M059J (cell line): ENCODE measurements around the gene APOL2. TPM values are rescaled to one million over a fixed set of nuclear protein-coding genes. Genes with fewer than 3 reads are reported as not detected.
"Not testable (repeated sequence)": the region's sequence is repeated elsewhere in the genome, so short reads cannot be mapped to it uniquely, and the experiment has no call there.

ENCODE experiments used
- DNase-seq: peaks from one replicate; pipeline ENCODE4 v3.0.0-alpha.2; 2012; ENCODE audit warnings: low read depth
- total RNA-seq: library from RNA; depleted of rRNA; stranded (reverse); fragments of >200 nt; shearing (Covaris generic); gene quantifications from 2 replicates; pipeline ENCODE4 v1.2.3, GENCODE V29; 2014

Gene APOL2
- total RNA-seq, 1 experiment from 2014 or later, result 64.3 TPM

GRCh38 chr22:36263216-36263673 is 23.9 kb upstream of the APOL2 start:
- DNase-seq, result not testable (repeated sequence)

- DNase-seq, result not testable (repeated sequence)
Observed at GRCh38 chr22:36262307-36262706, 23.0 kb upstream of the APOL2 start.

- not testable (repeated sequence) for DNase-seq
Observed at GRCh38 chr22:36261675-36262074, 22.3 kb upstream of the APOL2 start.

GRCh38 chr22:36259615-36260300 is 20.4 kb upstream of the APOL2 start:
- no peak for DNase-seq

GRCh38 chr22:36258701-36259614 is 19.6 kb upstream of the APOL2 start:
- no peak for DNase-seq

GRCh38 chr22:36257948-36258670 is 18.8 kb upstream of the APOL2 start:
- no peak for DNase-seq

- no peak for DNase-seq
Observed at GRCh38 chr22:36257308-36257707, 18.0 kb upstream of the APOL2 start.

GRCh38 chr22:36256478-36256877 is 17.2 kb upstream of the APOL2 start:
- DNase-seq, result no peak

- not testable (repeated sequence) for DNase-seq
Observed at GRCh38 chr22:36255572-36255971, 16.2 kb upstream of the APOL2 start.

GRCh38 chr22:36253523-36254490 is 14.5 kb upstream of the APOL2 start:
- DNase-seq, result peak; percentile 24

- DNase-seq, result peak; percentile 71
Observed at GRCh38 chr22:36252754-36253522, 13.6 kb upstream of the APOL2 start, which contains the start of gene APOL1. Gene APOL1, plus strand, starts transcription at chr22:36253133. Its CDS starts 1,823 bp downstream, at chr22:36254956.

- not testable (repeated sequence) for DNase-seq
Observed at GRCh38 chr22:36251979-36252608, 12.8 kb upstream of the APOL2 start.

GRCh38 chr22:36250292-36250960 is 11.1 kb upstream of the APOL2 start:
- DNase-seq, result not testable (repeated sequence)

GRCh38 chr22:36249160-36249559 is 9.8 kb upstream of the APOL2 start:
- DNase-seq, result no peak

GRCh38 chr22:36247955-36248354 is 8.6 kb upstream of the APOL2 start:
- no peak for DNase-seq

GRCh38 chr22:36246718-36247117 is 7.4 kb upstream of the APOL2 start:
- no peak for DNase-seq

- DNase-seq, result no peak
Observed at GRCh38 chr22:36245805-36246356, 6.6 kb upstream of the APOL2 start.
